Stimulated activated CD8-positive, alpha-beta memory T cell treated with anti-CD3 and anti-CD28 coated beads, Interleukin-4, amount 100 ng/mL, for 24 hours (primary cell): ENCODE data around the gene LMF1.
"Not testable (repeated sequence)": the region's sequence is repeated elsewhere in the genome, so short reads cannot be mapped to it uniquely, and the experiment has no call there.

Experiments
- DNase-seq: peaks from one replicate; pipeline ENCODE4 v3.0.0-alpha.2; 2020; ENCODE audit warnings: low read depth

Gene LMF1

DNA sequence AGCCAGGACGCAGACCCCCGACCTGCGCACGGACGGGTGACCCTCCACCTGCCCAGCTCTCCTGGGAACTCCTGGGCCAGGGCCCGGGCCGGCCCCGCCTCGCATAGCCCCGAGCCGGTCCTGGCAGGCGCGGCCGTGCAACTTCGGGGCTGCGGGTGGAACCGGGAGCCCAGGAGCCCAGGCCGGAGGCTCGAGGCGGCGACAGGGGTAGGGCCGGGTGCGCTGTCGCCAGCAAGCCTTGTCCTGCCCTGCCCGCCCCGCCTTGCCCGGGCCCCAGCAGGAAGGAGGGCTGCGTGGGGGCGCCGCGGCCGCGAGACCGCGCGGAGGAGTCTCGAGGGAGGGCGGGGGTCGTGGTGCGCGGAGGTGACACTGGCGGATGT is 408 bp downstream of the LMF1 start:
- no peak for DNase-seq

DNA sequence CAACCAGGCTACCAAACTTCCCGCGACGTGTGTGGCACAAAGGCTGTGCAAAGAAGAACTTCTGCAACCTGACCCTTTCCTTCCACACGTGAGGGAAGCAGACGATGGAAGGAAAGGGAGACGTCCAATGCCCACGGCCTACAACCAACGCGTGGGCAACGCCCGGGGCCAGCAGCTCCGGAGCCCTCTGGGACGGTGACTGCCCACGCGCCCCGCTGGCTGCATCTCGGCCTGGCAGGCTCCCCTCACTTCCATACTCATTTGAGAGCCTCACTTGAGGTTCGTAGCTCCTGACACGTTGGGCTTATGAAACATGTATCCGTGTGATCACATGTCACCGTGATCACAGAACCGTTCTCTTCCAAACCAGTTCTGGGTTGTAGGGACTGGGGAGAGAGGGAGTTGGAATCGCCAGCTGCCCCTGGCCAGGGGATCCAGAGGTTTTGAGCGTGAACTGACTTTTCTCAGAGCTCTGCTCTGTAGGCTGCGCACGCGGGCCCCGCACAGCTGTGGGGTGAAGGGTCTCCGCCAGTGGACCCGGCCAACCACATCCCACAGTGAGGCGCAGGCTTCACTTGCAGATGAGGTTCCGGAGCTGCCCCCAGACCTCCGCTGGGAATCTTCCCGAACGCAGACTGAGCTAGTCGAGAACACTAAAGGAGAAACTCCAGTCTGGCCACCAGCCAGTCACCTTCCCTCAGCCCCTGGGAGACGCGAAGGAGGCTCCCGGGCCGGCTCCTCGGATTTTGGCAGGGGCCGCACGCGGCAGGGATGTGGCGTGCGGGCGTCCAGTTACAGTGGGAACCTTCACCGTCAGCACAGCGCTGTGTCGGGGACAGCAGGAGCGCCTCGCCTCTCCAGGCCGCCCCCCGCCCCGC is 1.0 kb downstream of the LMF1 start:
- no peak for DNase-seq

DNA sequence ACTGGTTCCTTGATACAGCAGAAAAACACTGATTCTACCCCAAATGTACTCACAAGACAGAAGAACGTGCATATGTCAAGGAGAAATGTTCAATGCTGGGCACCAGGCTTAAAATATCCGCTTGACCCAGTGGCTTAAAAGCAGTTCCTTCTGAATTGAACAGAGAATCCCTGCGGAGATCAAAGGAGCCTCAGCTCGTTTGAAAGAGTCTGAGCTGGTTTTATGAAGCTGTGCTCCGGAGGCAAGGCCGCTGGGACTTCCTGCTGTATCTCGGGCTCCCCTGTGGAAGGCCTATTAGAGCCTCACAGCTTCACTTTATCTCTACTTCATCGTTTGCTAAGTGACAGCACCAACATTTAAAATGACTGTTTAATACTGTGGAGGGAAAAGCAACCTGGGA is 2.2 kb downstream of the LMF1 start:
- DNase-seq: no peak

DNA sequence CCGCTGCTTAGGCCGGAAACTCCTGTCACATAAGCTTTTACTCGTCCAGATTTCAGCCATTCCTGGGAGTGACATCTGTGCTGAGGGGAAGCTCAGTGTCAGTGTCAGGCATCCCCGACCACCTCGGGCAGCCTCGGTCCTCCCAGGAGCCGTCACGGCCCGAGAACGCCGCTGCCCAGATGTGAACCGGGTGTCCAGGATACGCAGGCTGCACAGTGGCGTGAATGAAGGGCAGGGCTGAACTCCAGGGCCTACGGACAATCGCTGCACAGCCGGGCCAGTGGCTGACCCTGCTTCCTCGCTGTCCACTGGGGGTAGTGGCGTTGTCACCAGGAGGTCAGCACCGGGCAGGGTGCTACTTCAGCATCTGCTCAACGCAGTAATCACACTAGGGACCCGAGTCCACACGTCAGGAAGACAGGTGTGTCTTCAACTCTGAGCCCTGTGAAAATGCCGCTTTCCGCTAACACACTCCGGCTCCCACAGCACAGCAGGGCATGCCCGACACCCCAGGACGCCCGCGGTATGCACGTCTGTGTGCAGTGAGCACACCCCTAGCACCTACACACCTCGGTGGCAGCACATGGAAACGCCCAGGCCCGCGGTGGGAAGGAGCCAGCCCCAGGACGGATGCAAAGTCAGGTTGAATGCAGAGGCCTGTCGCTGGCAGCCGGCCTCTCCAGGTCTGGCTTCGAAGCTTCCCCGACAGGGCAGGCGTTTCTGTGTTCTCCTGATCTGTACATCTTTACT is 3.1 kb downstream of the LMF1 start:
- DNase-seq: no peak

DNA sequence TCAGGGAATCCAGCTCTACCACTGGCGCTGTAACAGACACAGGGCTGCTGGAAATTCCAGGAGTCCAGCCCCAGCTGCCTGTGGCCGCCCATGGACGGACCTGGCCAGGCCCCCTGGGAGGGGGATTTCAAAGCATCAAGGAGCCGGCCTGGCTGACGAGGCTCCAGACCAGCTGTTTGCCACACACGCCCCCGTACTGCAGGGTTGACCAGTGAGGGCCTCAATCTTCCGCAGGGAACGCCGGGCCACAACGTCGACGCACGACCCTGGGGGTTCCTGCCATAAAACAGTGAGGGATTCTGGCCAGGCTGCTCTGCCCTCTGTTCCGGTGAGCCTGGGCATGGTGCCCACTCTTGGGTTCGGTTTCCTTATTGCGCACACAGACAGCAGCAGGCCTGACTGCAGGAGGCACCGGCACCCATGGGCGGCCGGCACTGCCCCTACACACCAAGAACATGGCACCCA is 3.7 kb downstream of the LMF1 start:
- no peak for DNase-seq

DNA sequence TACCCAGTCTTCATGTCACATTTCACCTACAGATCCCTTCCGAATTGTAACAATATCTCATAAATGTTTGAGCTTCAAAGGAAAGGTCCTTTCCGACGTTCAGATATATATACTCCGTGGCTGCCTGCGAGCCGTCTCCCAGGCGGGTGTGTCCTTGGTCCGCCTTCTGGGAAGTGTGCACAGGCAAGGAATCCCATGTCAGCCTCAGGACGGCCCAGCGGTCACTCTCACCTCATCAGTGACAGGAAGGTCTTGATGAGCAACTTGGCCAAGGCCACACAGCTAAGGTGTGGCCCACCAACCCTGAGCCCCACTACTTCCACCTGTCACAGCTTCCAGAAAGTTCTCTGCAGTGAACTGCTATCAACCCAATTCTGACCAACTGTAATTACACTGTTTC is 4.3 kb downstream of the LMF1 start:
- no peak for DNase-seq

DNA sequence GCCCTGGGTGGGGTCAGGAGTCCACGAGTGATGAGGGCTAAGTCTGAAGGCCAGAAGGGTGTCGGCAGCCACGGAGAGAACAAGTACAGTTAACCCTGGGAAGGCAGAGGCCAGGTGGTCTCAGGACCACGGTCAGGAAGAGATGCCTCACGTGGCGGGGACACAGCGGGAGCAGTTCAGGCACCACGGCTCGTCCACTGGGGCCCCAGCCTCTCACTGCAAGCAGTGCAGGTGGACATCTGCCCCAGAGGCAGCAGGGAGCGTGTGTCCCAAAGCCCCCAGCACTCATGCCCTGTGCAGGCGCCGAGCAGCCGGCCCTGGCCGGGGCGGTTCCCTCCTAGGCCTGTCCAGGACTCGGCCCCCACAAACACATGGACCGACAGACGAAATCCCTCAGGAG is 4.7 kb downstream of the LMF1 start:
- DNase-seq: no peak

DNA sequence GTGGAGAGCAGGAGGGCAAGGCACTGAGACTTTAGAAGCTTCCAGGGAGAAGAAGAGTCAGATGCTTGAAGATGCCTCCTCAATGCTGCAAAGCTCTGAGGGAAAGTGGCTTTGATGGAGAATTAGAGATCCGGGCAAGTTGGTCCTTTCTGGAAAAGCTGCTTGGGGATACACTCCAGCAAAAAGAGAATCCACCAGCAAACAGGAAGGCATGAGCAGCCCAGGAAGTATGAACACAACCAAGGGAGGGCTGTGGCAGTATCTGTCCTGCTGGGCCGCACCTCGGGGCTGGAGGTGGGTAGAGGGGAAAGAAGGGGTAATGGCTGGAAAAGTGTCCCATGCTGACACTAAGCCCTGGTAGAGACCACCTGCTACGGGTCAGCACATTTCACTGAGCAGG is 5.3 kb downstream of the LMF1 start:
- DNase-seq: no peak

DNA sequence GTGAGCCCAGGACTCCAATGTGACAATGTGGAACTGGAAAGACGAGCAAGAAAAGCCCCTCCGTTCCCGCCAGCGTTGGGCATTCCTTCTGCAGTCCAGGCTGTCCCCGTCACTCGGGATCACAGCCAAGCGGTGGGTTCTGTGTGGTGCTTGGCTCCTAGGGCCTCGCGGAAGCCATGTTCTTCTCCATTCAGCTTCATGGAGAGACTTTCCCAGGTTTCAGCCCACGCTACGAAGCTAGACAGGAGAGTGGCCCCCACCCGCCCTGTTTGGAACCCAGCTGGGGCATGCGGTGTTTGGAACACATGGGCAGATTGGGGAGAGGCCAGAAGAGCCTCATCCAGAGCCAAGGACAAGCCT is 5.8 kb downstream of the LMF1 start:
- no peak for DNase-seq

DNA sequence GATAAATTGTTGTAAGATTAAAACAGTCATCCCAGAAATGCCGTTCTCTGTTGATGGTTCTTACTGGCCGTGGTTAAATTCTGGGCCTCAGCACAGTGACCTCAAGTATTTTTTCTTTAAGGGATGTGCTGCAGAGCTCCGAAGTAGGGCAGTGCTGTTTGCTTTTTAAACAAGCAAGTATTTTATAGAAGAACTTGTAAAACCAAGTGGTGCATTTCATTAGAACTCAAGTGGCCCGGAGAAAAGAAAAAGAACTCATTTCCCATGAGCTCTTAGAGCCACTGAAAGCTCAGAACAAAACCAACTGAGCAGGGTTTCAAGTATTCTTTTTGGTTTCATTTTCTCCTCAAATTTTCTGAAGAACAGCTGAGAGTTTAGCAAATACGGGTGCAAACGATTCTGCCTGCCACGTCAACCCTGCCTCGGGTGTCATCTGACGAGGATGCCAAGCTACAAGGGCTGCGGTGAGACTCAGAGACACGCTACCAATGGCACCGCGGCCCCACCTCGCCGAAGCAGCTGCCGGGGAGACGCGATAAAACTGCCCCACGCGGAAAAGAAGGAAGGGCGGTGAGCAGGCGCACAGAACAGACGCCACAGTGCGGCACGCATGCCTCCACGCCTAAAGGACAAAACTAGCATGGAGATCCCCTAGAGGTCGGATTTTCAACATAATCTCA is 6.3 kb downstream of the LMF1 start:
- DNase-seq: no peak

DNA sequence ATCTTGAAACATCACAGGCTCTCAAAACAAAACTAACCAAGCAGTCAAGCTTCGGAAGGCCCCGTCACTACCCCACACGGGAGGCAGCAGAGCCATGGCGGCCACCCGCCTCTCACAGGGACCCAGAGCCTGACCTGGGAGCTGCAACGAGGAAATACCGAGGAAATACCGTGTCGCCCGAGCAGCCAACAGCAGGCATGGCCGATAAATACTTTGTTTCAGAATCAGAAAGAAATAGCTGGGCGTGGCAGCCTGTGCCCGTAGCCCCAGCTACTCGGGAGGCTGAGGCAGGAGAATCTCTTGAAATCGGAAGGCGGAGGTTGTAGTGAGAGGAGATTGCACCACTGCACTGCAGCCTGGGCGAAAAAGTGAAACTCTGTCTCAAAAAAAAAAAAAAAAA is 6.9 kb downstream of the LMF1 start:
- DNase-seq: no peak

DNA sequence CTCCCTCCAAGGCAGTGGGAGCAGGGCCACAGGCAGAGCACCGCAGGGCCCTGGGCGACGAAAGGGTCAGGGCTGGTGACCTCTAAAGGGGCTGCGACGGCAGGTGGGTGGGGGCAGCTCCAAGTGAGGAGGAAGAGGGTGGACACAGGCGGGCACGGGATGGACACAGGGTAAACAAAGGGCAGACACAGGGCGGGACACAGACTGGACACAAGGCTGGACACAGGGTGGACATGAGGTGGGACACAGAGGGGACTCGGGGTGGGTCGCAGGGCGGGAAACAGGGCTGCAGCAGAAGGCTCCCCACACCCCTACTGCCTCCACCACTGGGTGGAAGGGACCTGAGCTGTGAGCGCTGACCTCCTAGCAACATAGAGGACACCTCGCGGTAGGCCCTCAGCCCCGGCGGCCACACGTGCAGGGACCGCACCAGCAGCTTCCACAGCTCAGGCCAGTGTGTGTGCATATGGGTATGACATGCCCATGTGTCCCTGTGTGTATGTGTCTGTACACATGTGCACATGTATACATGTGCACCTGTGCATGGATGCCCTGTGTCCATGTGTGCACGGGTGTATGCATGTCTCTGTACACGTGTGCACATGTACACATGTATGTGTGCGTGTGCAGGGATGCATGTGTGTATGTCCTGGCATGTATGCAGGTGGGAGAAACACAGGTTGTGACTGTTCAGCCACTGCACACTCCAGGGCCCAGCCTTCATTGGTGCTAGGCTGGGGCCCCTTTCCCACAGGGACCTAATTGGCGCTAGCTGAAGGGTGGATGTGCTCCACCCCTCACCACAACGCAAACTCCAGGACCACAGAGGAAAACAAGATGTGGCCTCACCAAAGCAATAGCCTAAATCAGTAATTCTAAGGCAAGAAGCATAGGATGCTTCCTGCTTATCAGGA is 7.6 kb downstream of the LMF1 start:
- no peak for DNase-seq

DNA sequence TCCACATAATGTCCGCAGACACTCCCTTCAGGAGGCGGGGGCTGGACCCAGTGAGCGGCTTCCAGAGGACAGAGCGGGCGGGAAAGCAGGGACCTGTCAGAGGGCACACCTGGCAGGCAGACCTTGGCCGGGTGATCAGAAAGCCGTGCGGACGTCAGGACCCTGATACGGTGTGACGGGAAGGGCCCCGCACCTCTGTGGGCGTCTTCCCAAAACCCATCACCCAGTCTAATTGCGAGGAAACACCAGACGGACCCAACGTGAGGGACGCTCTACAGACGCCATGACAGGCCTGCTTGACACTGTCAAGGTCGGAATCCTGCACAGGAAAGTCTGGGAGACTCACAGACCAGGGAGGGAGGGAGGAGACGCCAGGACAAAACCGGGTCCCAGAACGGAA is 8.4 kb downstream of the LMF1 start:
- no peak for DNase-seq

DNA sequence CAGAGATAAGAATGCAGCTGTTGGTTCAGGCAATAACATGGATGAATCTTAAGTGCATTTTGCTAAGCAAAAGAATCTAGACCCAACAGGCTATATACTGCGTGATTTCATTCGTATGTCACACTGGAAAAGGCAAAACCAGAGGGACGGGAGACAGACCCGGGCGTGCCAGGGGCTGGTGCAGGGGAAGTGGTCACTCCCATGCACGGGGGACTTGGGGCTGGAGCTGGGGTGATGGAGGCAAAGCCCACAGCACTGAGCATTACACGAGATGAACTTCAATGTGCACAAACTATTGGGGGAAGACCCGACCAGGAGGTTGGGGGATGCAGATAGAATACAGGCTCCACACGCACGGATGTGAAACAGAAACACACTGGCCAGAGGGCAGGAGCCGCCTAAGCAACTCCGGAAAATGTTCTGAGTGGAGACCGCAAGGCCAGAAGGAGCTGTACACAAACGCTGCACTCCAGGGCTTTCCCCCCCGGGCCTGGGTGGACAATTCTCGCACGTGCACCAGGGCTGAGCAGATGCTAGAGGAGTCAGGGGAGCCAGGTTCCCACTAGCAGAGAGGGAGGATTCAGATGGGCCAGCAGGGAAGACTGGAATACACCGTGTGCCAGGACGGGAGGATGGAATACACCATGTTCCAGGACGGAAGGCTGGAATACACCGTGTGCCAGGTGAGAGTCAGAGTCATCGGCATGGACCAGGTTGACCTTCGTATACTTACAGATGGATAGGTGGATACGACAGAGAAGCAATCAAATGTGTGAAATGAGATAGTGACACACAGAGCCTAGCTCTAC is 11.3 kb downstream of the LMF1 start:
- DNase-seq: no peak

DNA sequence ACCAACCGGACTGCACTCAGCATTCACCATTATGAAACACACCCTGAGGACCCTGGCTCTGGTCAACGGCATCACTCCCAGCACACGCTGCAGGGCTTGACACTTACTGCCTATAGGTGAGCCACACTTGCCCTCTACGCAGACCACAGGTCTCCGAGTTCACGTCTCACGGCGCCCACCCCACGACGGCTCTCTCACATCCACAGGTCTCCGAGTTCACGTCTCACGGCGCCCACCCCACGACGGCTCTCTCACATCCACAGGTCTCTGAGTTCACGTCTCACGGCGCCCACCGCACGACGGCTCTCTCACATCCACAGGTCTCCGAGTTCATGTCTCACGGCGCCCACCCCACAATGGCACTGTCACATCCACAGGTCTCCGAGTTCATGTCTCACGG is 15.0 kb downstream of the LMF1 start:
- not testable (repeated sequence) for DNase-seq

DNA sequence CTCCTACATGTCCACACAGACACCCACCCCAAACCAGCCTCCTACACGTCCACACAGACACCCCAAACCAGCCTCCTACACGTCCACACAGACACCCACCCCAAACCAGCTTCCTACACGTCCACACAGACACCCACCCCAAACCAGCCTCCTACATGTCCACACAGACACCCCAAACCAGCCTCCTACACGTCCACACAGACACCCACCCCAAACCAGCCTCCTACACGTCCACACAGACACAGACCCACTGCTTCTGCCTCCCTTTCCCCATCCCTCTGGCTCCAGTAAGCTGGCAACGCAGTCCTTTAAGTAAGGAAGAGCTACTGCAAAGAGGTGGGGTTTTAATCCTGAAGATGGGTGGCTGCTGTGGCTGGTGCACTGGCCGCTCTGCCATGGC is 17.0 kb downstream of the LMF1 start:
- not testable (repeated sequence) for DNase-seq

DNA sequence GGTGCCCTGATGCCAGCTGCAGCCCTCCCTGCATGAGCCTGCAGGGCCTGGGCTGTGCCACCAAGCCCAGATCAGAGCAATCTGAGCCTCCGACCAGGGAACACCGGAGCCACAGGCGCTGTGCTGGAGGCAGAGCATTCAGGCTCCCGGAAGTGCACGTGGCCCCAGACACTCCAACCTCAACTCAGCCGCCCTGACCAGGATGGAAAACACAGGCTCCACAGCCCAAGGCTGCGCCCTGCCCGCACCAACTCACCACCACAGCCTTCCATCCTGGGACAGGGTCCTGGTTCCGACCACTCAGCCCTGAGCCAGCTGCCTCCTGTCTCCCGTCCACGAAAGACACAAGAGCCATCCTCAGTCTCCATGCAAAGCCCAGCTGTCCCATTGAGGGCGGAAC is 18.5 kb downstream of the LMF1 start:
- DNase-seq: no peak

DNA sequence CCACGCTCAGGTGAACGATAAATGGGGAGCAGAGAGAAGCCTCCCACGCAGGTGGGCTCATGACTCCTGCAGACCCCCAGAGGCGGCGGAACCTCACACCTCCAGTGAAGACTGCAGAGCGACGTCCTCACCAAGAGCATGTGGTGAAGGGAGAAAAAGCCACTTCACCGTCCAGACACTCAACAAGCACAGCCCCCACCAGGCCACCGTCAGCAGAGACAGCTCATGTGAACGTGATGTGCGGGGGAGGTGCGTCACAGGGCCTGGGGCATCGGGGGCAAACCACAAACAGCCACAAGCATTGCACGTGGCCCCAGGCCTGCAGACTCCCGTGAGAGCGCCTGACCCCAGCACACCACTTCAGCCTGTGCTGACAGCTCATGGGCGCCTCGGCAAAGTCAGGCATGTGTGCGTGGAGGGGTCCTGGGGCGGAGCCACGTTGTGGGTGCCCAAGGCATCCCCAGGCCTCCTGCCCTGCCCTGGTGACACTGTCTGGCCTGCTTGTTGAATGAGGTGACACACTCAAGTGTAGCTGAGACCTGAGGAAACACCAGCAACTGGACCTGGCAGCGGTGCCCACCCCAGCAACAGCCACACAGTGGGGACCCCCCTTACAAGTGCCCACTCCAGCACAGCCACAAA is 19.0 kb downstream of the LMF1 start:
- DNase-seq: no peak

DNA sequence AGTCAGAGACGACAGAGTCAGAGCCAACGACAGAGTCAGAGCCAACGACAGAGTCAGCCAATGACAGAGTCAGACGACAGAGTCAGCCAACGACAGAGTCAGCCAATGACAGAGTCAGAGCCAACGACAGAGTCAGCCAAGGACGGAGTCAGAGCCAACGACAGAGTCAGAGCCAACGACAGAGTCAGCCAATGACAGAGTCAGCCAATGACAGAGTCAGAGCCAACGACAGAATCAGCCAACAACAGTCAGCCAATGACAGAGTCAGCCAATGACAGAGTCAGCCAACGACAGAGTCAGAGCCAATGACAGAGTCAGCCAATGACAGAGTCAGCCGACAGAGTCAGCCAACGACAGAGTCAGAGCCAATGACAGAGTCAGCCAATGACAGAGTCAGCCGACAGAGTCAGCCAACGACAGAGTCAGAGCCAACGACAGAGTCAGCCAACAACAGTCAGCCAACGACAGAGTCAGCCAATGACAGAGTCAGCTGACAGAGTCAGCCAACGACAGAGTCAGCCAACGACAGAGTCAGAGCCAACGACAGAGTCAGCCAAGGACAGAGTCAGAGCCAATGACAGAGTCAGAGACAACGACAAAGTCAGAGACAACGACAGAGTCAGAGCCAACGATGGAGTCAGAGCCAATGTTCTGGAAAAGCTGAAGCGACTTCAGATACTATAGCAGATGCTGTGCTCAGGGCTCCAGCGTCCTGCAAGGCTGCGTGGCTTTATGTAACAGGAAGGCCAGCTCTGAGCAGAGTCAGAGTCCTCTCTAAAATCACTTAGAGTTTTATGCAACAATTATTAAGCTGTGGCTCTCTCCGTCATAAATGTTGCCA is 19.8 kb downstream of the LMF1 start:
- DNase-seq: not testable (repeated sequence)

DNA sequence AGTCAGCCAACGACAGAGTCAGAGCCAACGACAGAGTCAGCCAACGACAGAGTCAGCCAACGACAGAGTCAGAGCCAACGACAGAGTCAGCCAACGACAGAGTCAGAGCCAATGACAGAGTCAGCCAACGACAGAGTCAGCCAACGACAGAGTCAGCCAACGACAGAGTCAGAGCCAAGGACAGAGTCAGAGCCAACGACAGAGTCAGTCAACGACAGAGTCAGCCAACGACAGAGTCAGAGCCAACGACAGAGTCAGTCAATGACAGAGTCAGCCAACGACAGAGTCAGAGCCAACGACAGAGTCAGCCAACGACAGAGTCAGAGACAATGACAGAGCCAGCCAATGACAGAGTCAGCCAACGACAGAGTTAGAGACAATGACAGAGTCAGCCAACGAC is 22.0 kb downstream of the LMF1 start:
- DNase-seq: not testable (repeated sequence)
